Peyer's patch (tissue), 4 donors: ENCODE data around the gene SLC20A1. TPM values are rescaled to one million over a fixed set of nuclear protein-coding genes. Genes with fewer than 3 reads are reported as not detected.

Experiments
- DNase-seq, 3 donors: peaks; one replicate each; pipeline ENCODE4 v3.0.0-alpha.2; 2017 to 2019
- H3K27ac ChIP-seq, 4 donors: fragments of 200-600 bp; sonication (generic); one replicate each; pipeline ENCODE4 v1.5.1; 2016 to 2019
- H3K27me3 ChIP-seq, 2 donors: fragments of 200-600 bp; sonication (generic); one replicate each; pipeline ENCODE4 v1.5.1; 2019
- H3K36me3 ChIP-seq, 3 donors: fragments of 200-600 bp; sonication (generic); one replicate each; pipeline ENCODE4 v1.5.1; 2016 to 2019
- H3K4me1 ChIP-seq, 4 donors: fragments of 200-600 bp; sonication (generic); one replicate each; pipeline ENCODE4 v1.5.1; 2016 to 2019
- H3K4me3 ChIP-seq, 4 donors: fragments of 200-600 bp; sonication (generic); 1 replicate in 3 of 4; 2 replicates in 1 of 4; pipeline ENCODE4 v1.5.1; 2016 to 2019; ENCODE audit warnings: mild to moderate bottlenecking in 1 of 4
- H3K9me3 ChIP-seq, 4 donors: fragments of 200-600 bp; sonication (generic); one replicate each; pipeline ENCODE4 v1.5.1; 2016 to 2019; ENCODE audit warnings: mild to moderate bottlenecking in 1 of 4
- CTCF ChIP-seq, 6 experiments: fragments of 450-650 bp in 4 of 6; fragments of 200-600 bp in 2 of 6; sonication (generic) in 1 of 6; IDR thresholded peaks; one replicate each; pipeline ENCODE4 v1.5.1; 2017 to 2019; ENCODE audit warnings: antibody characterized with exemption in 6 of 6, mild to moderate bottlenecking in 3 of 6, moderate library complexity in 1 of 6
- POLR2A ChIP-seq, 2 donors: fragments of 450-650 bp; IDR thresholded peaks; one replicate each; pipeline ENCODE4 v1.5.1; 2017; ENCODE audit warnings: antibody characterized with exemption in 2 of 2, mild to moderate bottlenecking in 2 of 2, moderate library complexity in 2 of 2
- total RNA-seq, 4 donors: library from RNA; depleted of rRNA; stranded (reverse); fragments of >200 nt; gene quantifications; one replicate each; pipeline ENCODE4 v1.1.0, GENCODE V29; 2016

The SLC20A1 gene
- total RNA-seq, 4 donors from 2014 or later, result 48.7 to 143 (median 122) TPM

GRCh38 chr2:112641701-112642100, 4.0 kb upstream of the SLC20A1 start:
- peaks cover 0 to 18% (median 5%) of the 10 kb centered on the region in 4 donors for H3K4me1 ChIP-seq
- no peaks in the 10 kb centered on the region for H3K9me3 ChIP-seq
- no peak overlapping the region for H3K27ac ChIP-seq
- DNase-seq, result no peak
- TF ChIP-seq POLR2A (IDR thresholded peaks at IDR 0.05) (no peak), CTCF (IDR thresholded peaks at IDR 0.05) (no peak)
- H3K36me3 ChIP-seq, result no peaks in the 10 kb centered on the region
- H3K4me3 ChIP-seq, result no peak overlapping the region
- no peaks in the 10 kb centered on the region for H3K27me3 ChIP-seq

- DNase-seq, result no peak
- no peaks in the 10 kb centered on the region for H3K9me3 ChIP-seq
- no peak overlapping the region for H3K4me3 ChIP-seq
- peaks cover 0 to 6% (median 0%) of the 10 kb centered on the region in 3 donors for H3K36me3 ChIP-seq
- no peaks in the 10 kb centered on the region for H3K27me3 ChIP-seq
- peak overlapping the region in 1 of 4 donors; percentile 99 for H3K27ac ChIP-seq
- TF ChIP-seq POLR2A (IDR thresholded peaks at IDR 0.05) (no peak), CTCF (IDR thresholded peaks at IDR 0.05) (no peak)
- peaks cover 0 to 24% (median 5%) of the 10 kb centered on the region in 4 donors for H3K4me1 ChIP-seq
Observed at GRCh38 chr2:112642561-112642960, 3.2 kb upstream of the SLC20A1 start.

GRCh38 chr2:112642966-112643365, 2.8 kb upstream of the SLC20A1 start:
- no peak overlapping the region for H3K4me3 ChIP-seq
- H3K4me1 ChIP-seq, result peaks cover 0 to 27% (median 5%) of the 10 kb centered on the region in 4 donors
- no peak for TF ChIP-seq POLR2A (IDR thresholded peaks at IDR 0.05)
- TF ChIP-seq CTCF (IDR thresholded peaks at IDR 0.05), result no peak
- no peaks in the 10 kb centered on the region for H3K9me3 ChIP-seq
- H3K27ac ChIP-seq, result peak overlapping the region in 1 of 4 donors; percentile 99
- H3K36me3 ChIP-seq, result peaks cover 0 to 10% (median 0%) of the 10 kb centered on the region in 3 donors
- no peaks in the 10 kb centered on the region for H3K27me3 ChIP-seq
- DNase-seq, result no peak

GRCh38 chr2:112643488-112643887, 2.3 kb upstream of the SLC20A1 start:
- TF ChIP-seq POLR2A (IDR thresholded peaks at IDR 0.05) (no peak), CTCF (IDR thresholded peaks at IDR 0.05) (no peak)
- H3K36me3 ChIP-seq, result peaks cover 0 to 15% (median 0%) of the 10 kb centered on the region in 3 donors
- no peak for DNase-seq
- H3K27me3 ChIP-seq, result no peaks in the 10 kb centered on the region
- peak overlapping the region in 2 of 4 donors; percentile 15 to 17 for H3K4me3 ChIP-seq
- H3K4me1 ChIP-seq, result peaks cover 0 to 33% (median 5%) of the 10 kb centered on the region in 4 donors
- H3K27ac ChIP-seq, result peak overlapping the region in 3 of 4 donors; percentile 39 to 99 (median 98)
- H3K9me3 ChIP-seq, result no peaks in the 10 kb centered on the region

- Histone ChIP-seq H3K27me3 (no peaks in the 10 kb centered on the region), H3K4me1 (peaks cover 0 to 41% (median 5%) of the 10 kb centered on the region in 4 donors), H3K4me3 (peak overlapping the region; percentile 77 to 96 (median 86)), H3K27ac (peak overlapping the region; percentile 94 to 99 (median 98)), H3K9me3 (no peaks in the 10 kb centered on the region), H3K36me3 (peaks cover 0 to 24% (median 0%) of the 10 kb centered on the region in 3 donors)
- TF ChIP-seq CTCF (IDR thresholded peaks at IDR 0.05) (peak in 2 of 6 experiments; percentile 5 to 8), POLR2A (IDR thresholded peaks at IDR 0.05) (no peak)
- peak in 1 of 3 donors; percentile 82 for DNase-seq
Observed at GRCh38 chr2:112644155-112644932, 1.4 kb upstream of the SLC20A1 start.
